Measurements from ENCODE around the gene ANGEL2.
A peak's percentile ranks its signal among the peaks of the same experiment; 100 is the strongest.

The ANGEL2 gene

DNA sequence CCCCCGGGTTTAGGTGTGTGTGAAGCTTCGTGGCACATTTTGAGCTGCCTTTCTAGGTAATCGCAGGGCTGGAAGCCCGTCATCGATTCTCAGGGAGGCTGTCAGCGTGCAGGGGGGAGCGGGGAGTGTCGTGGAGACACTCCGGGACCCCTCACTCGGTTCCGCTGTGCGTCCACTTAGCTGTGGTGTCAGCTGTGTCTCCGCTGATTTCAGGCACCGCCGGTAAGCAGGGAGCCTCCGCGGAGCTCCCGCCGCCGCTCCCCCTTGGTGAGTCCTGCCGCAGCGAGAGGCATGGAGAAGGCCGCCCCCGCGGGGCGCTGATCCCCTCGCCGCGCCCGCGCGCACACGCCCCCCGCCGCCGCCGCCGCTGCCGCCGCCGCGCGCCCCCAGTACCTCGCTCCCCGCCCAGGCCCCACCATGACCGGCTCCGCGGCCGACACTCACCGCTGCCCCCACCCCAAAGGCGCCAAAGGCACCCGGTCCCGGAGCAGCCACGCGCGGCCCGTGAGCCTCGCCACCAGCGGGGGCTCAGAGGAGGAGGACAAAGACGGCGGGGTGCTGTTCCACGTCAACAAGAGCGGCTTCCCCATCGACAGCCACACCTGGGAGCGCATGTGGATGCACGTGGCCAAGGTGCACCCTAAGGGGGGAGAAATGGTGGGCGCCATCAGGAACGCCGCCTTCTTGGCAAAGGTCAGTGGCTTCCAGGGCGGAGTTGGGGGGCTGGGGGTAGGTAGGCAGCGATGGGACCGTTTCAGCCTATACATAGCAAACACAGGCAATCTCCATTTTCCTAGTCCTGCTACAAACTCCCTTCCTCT, 64.3 kb downstream of the ANGEL2 start:
- no peak for DNase-seq

DNA sequence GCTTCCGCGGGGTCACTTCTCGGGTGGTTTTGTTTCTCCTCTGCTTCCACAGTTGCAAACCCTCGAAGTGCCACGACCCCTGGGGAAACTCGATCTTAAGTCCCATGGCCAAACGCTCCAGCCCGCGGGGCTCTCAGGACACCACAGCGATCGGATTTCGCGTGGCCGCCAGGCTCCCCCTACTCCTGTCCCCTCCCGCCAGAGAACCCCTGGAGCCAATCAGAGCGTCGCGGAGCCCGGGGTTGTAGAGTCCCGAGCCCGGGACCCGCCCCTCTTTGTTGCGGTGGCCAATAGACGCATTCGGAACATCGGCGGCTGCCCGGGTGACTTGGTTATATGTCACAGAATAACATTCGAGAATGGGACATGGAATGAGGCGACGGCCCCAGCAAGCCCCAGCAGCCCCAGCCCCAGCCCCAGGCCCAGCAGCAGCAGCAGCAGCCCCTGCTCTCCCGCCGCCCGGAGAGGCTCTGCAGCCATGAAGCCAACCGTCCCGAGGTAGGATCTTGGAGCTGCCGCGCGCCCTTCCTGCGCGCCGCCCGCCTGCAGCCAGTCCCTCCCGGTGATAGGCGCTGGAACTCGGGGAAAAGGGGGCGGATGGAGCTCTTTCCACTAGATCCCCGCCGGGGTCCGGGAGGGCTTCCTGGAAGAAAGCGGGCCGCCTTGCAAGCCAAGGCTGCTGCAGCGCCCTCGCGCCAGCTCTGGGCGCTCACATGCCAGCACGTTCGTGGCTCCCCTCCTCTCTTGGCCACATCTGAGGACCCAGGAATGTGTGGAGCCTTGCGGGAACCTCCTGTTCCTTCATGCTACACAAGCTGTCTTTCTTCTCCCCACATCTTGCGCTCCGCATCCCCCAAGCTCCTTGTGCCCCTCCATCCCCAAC, 65.2 kb downstream of the ANGEL2 start, which contains the start of gene VASH2:
Gene VASH2 (plus strand): TSS at position 299 of the 883 bp plus-strand sequence. CDS start 1,002 bp downstream, outside the sequence.
- DNase-seq, result peak in 12 of 14 donors; percentile 40 to 81 (median 48)

DNA sequence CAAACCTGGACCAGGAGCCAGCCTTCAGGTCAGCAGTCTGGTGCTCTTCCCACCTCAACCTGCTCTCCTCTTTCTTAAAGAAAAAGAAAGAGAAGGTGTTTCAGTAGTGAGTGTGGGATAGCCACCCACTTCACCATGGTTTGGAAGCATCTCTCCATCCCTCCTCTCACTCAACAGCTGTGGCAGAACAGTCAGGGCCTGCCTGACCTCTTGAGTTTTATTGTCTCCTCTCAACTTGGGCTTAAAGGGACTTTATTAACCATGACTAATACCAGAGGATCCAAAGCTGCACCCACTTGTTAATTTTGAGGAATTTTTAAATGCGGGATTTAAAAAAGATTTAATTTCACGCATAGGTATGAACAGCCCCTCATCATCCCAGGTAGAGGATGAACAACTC, 65.9 kb downstream of the ANGEL2 start:
- no peak for DNase-seq

DNA sequence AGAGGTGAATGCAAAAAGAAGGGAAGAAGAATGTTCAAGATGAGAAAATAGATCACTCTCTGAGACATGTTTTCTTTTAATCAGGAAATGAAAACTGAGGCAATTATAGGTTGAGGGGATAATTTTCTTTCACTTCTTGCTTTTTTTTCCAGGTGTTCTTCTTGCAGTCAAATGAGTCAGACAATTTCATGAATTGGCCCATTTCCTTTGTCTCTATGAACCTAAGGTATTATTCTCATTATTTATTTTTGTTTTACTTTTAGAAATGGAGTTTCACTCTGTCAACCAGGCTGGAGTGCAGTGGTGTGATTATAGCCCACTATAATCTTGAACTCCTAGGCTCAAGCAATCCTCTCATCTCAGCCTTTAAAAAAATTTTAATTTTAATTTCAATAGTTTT, 68.8 kb downstream of the ANGEL2 start:
- no peak for DNase-seq

DNA sequence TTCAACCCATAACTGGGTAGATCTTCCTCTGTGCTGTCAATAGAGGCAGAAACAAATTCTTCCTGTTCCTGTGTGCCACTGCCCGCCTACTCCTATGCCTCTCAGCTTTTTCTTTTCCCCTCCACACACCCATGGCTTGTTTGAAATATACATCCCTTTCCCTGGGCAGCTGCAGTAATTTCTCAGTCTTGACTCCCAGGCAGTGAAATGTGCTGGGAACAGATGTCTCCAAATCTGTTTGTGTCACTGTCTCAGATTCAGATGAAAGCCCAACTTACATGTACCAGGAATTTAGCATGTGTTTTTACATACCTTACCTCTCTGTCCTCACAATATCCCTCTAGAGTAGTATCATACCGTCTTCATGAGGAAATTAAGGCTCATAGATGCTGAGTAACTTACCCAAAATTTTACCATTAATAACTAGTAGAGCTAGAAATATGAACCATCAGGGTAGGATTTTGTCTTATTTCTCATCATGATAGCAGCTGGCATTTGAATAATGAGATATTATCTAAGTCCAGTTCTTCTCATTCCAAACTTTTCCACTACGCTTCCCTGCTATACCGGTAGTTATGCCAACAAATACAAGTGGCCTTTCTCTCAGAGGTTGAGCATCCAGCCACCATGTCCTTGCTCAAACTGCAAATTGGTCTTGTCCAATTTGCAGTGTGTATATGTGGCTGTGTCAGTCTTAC, 70.1 kb downstream of the ANGEL2 start:
- DNase-seq, result no peak

DNA sequence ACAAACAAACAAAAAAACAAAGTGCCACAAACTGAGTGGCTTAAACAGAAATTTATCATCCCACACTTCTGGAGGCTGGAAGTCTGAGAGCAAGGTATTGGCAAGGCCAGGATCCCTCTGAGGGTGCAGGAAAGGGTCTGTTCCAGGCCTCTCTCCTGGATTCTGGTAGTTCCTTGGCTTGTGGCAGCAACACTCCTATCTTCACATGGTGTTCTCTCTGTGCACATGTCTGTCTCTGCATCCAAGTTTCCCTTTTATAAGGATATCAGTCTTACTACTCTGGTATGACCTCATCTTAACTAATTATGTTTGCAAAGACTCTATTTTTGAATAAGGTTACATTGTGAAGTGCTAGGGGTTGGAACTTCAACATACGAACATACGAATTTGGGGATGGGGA, 70.6 kb downstream of the ANGEL2 start:
- DNase-seq, result no peak

DNA sequence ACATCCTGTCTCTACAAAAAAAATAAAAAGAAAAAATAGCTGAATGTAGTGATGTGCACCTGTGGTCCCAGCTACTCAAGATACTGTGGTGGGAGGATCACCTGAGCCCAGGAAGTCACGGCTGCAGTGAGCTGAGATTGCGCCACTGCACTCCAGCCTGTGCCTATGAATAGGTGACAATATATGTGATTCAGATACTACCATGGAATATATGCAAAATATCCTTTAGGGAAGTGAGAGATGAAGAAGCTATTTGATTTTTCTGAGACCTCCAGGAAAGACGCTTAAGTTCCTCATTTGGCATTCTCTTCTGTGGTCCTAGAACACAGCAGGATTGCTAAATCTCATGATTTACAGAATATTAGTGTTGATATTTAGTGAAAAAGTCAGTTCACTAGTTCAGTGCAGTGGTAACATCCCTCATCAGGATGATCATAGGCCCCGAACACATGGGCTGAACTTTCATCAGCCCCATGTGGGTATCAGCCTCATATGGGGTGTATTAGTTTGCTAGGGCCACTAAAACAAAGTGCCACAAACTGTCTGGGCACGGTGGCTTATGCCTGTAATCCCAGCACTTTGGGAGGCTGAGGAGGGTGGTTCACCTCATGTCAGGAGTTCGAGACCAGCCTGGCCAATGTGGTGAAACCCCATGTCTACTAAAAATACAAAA, 71.3 kb downstream of the ANGEL2 start:
- no peak for DNase-seq

DNA sequence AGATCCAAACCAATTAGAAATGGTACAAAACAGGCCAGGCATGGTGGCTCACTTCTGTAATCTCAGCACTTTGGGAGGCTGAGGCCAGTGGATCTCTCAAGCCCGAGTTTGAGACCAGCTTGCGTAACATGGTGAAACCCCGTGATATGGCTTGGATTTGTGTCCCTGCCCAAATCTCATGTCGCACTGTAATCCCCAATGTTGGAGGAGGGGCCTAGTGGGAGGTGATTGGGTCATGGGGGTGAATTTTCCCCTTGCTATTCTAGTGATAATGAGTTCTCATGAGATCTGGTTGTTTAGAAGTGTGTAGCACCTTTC, 72.3 kb downstream of the ANGEL2 start:
- no peak for DNase-seq

DNA sequence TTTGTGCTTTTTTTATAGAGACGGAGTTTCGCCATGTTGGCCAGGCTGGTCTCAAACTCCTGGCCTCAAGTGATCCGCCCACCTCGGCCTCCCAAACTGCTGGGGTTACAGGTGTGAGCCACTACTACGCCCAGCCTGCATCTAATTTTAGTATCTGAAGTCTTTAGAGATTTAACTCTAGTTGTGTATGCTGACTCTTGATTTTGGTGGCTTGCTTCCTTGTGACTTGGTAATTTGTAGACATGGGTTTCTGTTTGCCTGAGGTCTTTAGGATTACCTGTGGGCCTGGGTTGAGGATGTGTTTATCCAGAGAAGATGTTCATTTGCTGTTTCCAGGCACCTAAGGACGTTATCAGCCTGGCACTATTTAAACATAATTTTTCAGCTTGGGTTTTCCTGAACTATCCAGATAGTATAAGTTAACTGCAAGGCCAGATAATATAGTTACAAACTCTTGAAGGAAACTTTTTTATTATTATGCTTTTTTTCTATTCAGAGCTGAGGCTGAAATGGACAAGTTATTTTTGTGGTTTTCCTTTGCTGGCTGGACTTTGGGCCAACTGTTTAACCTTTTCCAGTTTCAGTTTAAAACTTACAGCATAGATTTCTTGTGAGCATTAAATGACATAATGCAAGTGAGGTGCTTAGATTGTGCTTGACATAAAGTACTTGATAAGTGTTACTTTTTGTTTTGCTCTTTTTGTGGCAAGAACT, 72.8 kb downstream of the ANGEL2 start:
- no peak for DNase-seq
